Endothelial cell of umbilical vein (primary cell): ENCODE results near the gene EEFSEC.

Experiments
- EZH2 ChIP-seq: IDR thresholded peaks from 2 replicates; pipeline ENCODE4 v1.6.1; 2012; ENCODE audit warnings: borderline replicate concordance, low read depth, mild to moderate bottlenecking, moderate library complexity, low read length, inconsistent platforms; ENCODE audit not compliant: severe bottlenecking
- FOS ChIP-seq: IDR thresholded peaks from 2 replicates; pipeline ENCODE4 v1.6.1; 2011; ENCODE audit warnings: mild to moderate bottlenecking, low read length, moderate library complexity, borderline replicate concordance; ENCODE audit not compliant: insufficient read depth
- JUN ChIP-seq: IDR thresholded peaks from 2 replicates; pipeline ENCODE4 v1.6.1; 2011; ENCODE audit warnings: borderline replicate concordance, low read depth; ENCODE audit not compliant: insufficient read length, insufficient read depth
- POLR2A ChIP-seq: IDR thresholded peaks from 2 replicates; pipeline ENCODE4 v1.6.1; 2012; ENCODE audit warnings: low read depth, mild to moderate bottlenecking, control low read depth, low read length
- POLR2AphosphoS5 ChIP-seq: IDR thresholded peaks from 2 replicates; pipeline ENCODE4 v1.6.1; 2012; ENCODE audit warnings: low read depth, mild to moderate bottlenecking, control low read depth, low read length, moderate library complexity; ENCODE audit not compliant: insufficient read depth
- TF ChIP-seq, protein P1 (sequence below), 2 donors: IDR thresholded peaks; 1 replicate in 1 of 2; 2 replicates in 1 of 2; pipeline ENCODE4 v1.5.1; 2011; ENCODE audit warnings: low read length in 2 of 2, mild to moderate bottlenecking in 2 of 2, moderate library complexity in 2 of 2, control low read depth in 1 of 2, inconsistent platforms in 1 of 2, low read depth in 1 of 2; ENCODE audit not compliant: insufficient read depth in 1 of 2; ENCODE audit errors: extremely low read depth in 1 of 2

DNA sequence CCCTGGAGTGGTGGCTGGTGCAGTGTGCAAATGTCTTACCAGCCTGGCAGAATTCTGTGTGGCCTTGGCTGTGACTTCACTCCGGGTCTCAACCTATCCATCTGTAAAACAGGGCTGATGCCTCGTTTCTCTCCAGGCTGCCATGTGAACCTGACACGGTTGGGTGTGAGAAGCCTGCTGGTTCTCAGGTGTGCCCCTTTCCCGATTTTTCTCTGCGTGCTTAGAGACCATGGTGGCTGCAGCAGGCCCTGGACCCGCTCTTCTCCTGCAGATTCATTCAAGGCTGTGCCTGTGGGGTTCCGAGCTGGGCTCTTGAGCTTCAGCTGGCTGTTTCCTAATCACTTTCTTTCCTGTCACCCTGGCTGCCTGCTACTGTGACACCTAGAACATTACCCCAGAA lies 38.9 kb downstream of the EEFSEC start:
- TF ChIP-seq, protein P1, sequence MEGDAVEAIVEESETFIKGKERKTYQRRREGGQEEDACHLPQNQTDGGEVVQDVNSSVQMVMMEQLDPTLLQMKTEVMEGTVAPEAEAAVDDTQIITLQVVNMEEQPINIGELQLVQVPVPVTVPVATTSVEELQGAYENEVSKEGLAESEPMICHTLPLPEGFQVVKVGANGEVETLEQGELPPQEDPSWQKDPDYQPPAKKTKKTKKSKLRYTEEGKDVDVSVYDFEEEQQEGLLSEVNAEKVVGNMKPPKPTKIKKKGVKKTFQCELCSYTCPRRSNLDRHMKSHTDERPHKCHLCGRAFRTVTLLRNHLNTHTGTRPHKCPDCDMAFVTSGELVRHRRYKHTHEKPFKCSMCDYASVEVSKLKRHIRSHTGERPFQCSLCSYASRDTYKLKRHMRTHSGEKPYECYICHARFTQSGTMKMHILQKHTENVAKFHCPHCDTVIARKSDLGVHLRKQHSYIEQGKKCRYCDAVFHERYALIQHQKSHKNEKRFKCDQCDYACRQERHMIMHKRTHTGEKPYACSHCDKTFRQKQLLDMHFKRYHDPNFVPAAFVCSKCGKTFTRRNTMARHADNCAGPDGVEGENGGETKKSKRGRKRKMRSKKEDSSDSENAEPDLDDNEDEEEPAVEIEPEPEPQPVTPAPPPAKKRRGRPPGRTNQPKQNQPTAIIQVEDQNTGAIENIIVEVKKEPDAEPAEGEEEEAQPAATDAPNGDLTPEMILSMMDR (IDR thresholded peaks at IDR 0.05; ENCODE audit: extremely low read depth in 1 of 2, insufficient read depth in 1 of 2, low read depth in 1 of 2, low read length in 2 of 2), result no peak
- TF ChIP-seq JUN (no peak), FOS (no peak), POLR2A (no peak), EZH2 (no peak), POLR2AphosphoS5 (no peak)
